HEK293 (cell line): ENCODE measurements around the gene SPIN3.

ENCODE experiments used
- PRDM1 ChIP-seq: fragments of 450-650 bp; formaldehyde crosslinking; IDR thresholded peaks from 2 replicates; pipeline ENCODE4; 2016; ENCODE audit warnings: missing biosample characterization, missing genetic modification characterization
- TCF7L2 ChIP-seq: IDR thresholded peaks from 2 replicates; pipeline ENCODE4 v1.6.1; 2011; ENCODE audit warnings: low read depth, mild to moderate bottlenecking, inconsistent platforms, low read length, moderate library complexity, borderline replicate concordance
- ZBTB48 ChIP-seq: fragments of 450-650 bp; formaldehyde crosslinking; IDR thresholded peaks from 2 replicates; pipeline ENCODE4 v1.5.1; 2016; ENCODE audit warnings: missing biosample characterization, missing genetic modification characterization
- ZFP37 ChIP-seq: fragments of 450-650 bp; formaldehyde crosslinking; IDR thresholded peaks from 2 replicates; pipeline ENCODE4 v1.5.1; 2016; ENCODE audit warnings: missing biosample characterization, missing genetic modification characterization
- ZNF221 ChIP-seq: fragments of 450-650 bp; formaldehyde crosslinking; IDR thresholded peaks from 2 replicates; pipeline ENCODE4 v1.5.1; 2017; ENCODE audit warnings: missing biosample characterization, missing genetic modification characterization, borderline replicate concordance
- ZNF416 ChIP-seq: fragments of 450-650 bp; formaldehyde crosslinking; IDR thresholded peaks from 2 replicates; pipeline ENCODE4 v1.5.1; 2016; ENCODE audit warnings: missing biosample characterization, missing genetic modification characterization
- ZNF48 ChIP-seq: fragments of 450-650 bp; formaldehyde crosslinking; IDR thresholded peaks from 2 replicates; pipeline ENCODE4 v1.5.1; 2016; ENCODE audit warnings: missing biosample characterization, missing genetic modification characterization
- ZNF530 ChIP-seq: fragments of 450-650 bp; formaldehyde crosslinking; IDR thresholded peaks from 2 replicates; pipeline ENCODE4 v1.5.1; 2016; ENCODE audit warnings: low read depth, missing biosample characterization, missing genetic modification characterization
- ZNF621 ChIP-seq: fragments of 450-650 bp; formaldehyde crosslinking; IDR thresholded peaks from 2 replicates; pipeline ENCODE4 v1.5.1; 2017; ENCODE audit warnings: missing biosample characterization, missing genetic modification characterization
- ZXDB ChIP-seq: fragments of 450-650 bp; formaldehyde crosslinking; IDR thresholded peaks from 2 replicates; pipeline ENCODE4 v1.5.1; 2016; ENCODE audit warnings: missing biosample characterization, missing genetic modification characterization
- TF ChIP-seq, protein P1 (sequence below): fragments of 450-650 bp; formaldehyde crosslinking; IDR thresholded peaks from 2 replicates; pipeline ENCODE4 v1.5.1; 2016; ENCODE audit warnings: missing biosample characterization, missing genetic modification characterization
- TF ChIP-seq, protein P2 (sequence below): fragments of 450-650 bp; formaldehyde crosslinking; IDR thresholded peaks from 2 replicates; pipeline ENCODE4 v1.5.1; 2016; ENCODE audit warnings: missing biosample characterization, missing genetic modification characterization
- TF ChIP-seq, protein P3 (sequence below): fragments of 450-650 bp; formaldehyde crosslinking; IDR thresholded peaks from 2 replicates; pipeline ENCODE4 v1.5.1; 2016; ENCODE audit warnings: missing biosample characterization, missing genetic modification characterization

DNA sequence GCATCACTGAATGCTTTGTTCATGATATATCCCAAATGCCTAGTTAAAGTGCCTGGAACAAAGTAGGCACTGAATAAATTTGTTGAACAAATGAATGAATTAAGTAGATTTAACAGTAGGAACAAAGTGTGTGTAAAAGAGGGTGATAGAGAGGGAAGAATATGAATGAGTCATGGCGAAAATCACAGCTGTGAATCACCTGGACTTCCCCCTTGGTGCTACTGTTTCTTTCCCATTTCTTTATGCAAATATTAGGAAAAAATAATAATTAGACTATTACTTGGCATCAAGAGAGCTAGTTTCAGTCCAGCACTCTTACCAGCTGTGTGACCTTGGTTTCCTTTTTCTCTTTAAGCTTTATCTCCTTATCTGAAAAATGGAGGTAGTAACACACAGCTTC, 9.2 kb downstream of the SPIN3 start:
- TF ChIP-seq ZNF416 (tag by site-specific recombination), result no peak
- no peak for TF ChIP-seq ZNF530 (tag by site-specific recombination)
- no peak for TF ChIP-seq ZBTB48
- TF ChIP-seq, protein P1, sequence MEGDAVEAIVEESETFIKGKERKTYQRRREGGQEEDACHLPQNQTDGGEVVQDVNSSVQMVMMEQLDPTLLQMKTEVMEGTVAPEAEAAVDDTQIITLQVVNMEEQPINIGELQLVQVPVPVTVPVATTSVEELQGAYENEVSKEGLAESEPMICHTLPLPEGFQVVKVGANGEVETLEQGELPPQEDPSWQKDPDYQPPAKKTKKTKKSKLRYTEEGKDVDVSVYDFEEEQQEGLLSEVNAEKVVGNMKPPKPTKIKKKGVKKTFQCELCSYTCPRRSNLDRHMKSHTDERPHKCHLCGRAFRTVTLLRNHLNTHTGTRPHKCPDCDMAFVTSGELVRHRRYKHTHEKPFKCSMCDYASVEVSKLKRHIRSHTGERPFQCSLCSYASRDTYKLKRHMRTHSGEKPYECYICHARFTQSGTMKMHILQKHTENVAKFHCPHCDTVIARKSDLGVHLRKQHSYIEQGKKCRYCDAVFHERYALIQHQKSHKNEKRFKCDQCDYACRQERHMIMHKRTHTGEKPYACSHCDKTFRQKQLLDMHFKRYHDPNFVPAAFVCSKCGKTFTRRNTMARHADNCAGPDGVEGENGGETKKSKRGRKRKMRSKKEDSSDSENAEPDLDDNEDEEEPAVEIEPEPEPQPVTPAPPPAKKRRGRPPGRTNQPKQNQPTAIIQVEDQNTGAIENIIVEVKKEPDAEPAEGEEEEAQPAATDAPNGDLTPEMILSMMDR, result no peak
- TF ChIP-seq, protein P2, sequence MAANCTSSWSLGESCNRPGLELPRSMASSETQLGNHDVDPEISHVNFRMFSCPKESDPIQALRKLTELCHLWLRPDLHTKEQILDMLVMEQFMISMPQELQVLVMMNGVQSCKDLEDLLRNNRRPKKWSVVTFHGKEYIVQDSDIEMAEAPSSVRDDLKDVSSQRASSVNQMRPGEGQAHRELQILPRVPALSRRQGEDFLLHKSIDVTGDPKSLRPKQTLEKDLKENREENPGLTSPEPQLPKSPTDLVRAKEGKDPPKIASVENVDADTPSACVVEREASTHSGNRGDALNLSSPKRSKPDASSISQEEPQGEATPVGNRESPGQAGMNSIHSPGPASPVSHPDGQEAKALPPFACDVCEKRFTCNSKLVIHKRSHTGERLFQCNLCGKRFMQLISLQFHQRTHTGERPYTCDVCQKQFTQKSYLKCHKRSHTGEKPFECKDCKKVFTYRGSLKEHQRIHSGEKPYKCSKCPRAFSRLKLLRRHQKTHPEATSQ (tag by site-specific recombination), result no peak
- no peak for TF ChIP-seq ZFP37 (tag by site-specific recombination)
- no peak for TF ChIP-seq ZNF221
- no peak for TF ChIP-seq PRDM1 (tag by site-specific recombination)
- TF ChIP-seq ZXDB (tag by site-specific recombination), result no peak
- TF ChIP-seq, protein P3, sequence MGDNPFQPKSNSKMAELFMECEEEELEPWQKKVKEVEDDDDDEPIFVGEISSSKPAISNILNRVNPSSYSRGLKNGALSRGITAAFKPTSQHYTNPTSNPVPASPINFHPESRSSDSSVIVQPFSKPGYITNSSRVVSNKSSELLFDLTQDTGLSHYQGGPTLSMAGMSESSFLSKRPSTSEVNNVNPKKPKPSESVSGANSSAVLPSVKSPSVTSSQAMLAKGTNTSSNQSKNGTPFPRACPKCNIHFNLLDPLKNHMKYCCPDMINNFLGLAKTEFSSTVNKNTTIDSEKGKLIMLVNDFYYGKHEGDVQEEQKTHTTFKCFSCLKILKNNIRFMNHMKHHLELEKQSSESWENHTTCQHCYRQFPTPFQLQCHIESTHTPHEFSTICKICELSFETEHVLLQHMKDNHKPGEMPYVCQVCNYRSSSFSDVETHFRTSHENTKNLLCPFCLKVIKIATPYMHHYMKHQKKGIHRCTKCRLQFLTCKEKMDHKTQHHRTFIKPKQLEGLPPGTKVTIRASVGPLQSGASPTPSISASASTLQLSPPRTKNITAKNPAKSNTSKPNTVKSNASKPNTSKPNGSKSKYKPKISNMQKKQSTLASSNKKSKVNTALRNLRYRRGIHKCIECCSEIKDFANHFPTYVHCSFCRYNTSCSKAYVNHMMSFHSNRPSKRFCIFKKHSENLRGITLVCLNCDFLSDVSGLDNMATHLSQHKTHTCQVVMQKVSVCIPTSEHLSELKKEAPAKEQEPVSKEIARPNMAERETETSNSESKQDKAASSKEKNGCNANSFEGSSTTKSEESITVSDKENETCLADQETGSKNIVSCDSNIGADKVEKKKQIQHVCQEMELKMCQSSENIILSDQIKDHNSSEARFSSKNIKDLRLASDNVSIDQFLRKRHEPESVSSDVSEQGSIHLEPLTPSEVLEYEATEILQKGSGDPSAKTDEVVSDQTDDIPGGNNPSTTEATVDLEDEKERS (tag by site-specific recombination), result no peak
- no peak for TF ChIP-seq ZNF48 (tag by site-specific recombination)
- no peak for TF ChIP-seq TCF7L2
- no peak for TF ChIP-seq ZNF621 (tag by site-specific recombination)
